ENCODE results near the gene ELMO1. TPM values are rescaled to one million over a fixed set of nuclear protein-coding genes. Genes with fewer than 3 reads are reported as not detected.

The ELMO1 gene, protein sequence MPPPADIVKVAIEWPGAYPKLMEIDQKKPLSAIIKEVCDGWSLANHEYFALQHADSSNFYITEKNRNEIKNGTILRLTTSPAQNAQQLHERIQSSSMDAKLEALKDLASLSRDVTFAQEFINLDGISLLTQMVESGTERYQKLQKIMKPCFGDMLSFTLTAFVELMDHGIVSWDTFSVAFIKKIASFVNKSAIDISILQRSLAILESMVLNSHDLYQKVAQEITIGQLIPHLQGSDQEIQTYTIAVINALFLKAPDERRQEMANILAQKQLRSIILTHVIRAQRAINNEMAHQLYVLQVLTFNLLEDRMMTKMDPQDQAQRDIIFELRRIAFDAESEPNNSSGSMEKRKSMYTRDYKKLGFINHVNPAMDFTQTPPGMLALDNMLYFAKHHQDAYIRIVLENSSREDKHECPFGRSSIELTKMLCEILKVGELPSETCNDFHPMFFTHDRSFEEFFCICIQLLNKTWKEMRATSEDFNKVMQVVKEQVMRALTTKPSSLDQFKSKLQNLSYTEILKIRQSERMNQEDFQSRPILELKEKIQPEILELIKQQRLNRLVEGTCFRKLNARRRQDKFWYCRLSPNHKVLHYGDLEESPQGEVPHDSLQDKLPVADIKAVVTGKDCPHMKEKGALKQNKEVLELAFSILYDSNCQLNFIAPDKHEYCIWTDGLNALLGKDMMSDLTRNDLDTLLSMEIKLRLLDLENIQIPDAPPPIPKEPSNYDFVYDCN
- total RNA-seq = 27.9 and 62.2 TPM in 2 replicates

DNA sequence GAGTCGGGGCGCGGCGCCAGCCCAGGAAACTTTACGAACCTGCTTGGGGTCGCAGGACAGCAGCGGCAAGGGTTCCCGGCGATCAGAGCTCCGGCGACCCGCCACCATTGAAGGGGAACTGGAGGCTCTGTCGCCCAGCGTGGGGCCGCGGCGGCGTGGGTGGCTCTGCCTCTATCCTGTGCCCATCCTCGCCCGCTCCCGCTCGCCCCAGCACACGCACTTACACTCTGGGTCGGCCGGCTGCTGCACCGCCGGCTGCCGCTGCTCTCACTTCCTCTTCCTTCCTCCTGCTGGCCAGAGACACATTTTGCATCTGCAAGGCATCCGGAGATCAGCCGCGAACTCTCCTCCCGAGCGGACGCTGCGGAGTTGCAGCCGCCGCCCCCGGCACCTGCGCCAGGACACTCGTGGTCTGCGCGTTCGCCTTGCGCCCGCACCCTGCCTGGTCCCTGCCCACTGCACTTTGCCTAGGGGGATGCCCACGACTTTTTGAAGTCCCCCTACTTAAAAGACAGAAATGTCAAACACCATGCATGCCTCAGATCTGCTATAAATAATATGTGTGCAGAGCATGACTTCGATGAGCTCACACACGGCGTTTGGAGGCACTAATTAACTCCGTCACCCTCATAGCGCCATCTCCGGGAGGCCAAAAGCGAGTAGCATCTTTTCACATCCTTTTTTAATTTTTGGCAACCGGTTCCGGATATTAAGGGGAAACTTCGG, at the start of gene ELMO1:
Gene ELMO1, minus strand, starts transcription at position 229 of the 726 bp plus-strand sequence. CDS start 106,174 bp downstream, outside the sequence.
- DNase-seq (ENCODE audit: extremely low read depth, low read depth, low spot score) = no peak

DNA sequence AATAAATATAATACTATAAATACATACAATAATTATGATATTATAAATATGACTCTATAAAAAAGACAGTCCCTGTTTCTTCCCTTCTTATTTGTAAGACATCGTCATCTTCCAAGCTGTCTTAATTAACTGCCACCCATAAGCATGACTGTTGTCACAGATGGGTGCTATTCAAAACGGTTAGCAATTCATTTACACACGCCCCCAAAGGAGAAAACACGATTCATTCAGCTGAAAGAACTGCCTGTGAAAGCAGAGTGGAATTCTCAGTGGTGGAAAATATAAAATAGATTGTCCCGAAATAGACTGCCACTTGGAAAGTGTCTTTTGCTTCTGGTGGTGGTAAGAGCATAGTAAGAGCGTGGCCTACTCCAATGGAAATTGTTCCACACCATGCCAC, 48.9 kb upstream of the ELMO1 start:
- no peak for DNase-seq (ENCODE audit: extremely low read depth, low read depth, low spot score)

DNA sequence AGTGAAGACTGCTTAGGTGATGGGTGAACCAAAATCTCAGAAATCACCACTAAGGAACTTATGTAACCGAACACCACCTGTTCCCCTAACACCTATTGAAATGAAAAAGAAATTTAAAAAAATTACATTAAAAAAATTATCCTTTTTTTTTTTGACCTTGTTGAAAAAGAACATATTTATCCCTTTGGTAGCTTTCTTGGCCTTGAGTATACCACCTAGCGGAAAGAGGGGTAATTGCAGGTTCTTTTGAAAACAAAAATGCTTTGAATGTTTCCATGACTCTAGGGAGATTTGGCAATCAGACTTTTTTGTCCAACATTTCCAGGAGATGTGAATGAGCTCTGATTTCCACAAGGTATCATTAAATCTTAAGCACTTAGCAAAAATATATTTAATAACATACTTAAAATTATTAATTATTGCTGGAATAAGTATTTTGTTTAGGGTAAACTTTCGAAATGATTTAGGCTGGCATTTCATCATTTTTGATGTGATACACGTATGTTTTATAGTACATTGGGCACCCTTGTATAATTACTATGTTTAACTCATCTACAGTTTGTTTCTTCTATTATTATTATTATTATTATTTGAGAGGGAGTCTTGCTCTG, 47.0 kb upstream of the ELMO1 start:
- no peak for DNase-seq (ENCODE audit: extremely low read depth, low read depth, low spot score)

DNA sequence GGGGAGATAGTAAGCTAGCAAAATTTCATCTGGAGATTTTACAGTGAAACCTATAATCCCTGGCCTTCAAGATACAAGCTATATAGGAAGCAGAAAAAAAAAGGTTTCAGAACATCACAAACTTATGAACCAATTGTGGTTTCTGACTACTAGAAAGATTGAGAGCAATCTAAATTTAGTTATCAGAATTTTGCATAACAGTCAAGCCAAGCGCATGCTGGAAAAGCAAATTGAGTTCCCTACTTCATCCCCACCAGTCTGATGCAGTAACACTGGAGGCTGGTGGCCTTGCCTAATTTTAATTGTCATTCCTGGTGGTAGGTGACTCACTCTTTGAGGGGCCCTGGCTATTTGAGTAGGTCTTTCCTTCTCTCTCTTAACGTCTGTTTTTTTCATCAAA, 46.3 kb upstream of the ELMO1 start:
- no peak for DNase-seq (ENCODE audit: extremely low read depth, low read depth, low spot score)

DNA sequence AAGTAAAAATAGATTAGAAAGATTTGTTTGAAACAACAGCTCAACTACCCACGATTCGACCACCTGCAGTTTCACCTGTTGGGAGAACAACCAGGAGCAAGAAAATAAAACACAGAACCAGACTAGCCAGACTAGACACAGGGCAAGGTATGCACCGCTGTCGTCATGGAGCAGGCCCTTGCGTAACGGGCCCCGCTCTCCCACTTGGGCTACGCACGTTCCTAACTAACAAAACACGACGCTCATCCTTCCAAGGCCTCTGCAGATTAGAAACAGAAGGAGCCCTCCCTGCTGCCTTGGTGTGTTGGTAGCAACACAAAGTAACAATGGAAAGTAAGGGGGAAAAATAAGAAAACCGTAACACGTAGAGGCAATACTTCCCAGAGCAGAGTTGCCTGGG, 45.1 kb upstream of the ELMO1 start:
- no peak for DNase-seq (ENCODE audit: extremely low read depth, low read depth, low spot score)

DNA sequence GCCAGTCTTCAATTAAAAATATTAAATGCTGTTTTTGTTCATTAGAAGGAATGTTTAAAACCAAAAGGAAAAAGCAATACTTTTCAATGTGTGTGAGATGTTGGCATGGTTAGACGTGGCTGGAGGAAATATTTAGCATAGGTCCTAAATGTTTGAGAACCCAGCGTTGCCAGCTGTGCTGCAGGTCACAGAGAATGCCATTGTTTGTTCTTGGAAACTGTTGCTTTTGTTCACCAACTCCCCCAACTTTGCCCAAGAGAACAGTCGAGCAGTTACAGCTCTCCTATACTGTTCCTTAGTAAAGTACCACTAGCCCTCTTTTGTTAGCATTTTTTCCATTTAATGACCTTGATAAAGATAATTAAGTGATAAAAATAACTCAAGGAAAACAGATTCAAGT, 44.5 kb upstream of the ELMO1 start:
- no peak for DNase-seq (ENCODE audit: extremely low read depth, low read depth, low spot score)

DNA sequence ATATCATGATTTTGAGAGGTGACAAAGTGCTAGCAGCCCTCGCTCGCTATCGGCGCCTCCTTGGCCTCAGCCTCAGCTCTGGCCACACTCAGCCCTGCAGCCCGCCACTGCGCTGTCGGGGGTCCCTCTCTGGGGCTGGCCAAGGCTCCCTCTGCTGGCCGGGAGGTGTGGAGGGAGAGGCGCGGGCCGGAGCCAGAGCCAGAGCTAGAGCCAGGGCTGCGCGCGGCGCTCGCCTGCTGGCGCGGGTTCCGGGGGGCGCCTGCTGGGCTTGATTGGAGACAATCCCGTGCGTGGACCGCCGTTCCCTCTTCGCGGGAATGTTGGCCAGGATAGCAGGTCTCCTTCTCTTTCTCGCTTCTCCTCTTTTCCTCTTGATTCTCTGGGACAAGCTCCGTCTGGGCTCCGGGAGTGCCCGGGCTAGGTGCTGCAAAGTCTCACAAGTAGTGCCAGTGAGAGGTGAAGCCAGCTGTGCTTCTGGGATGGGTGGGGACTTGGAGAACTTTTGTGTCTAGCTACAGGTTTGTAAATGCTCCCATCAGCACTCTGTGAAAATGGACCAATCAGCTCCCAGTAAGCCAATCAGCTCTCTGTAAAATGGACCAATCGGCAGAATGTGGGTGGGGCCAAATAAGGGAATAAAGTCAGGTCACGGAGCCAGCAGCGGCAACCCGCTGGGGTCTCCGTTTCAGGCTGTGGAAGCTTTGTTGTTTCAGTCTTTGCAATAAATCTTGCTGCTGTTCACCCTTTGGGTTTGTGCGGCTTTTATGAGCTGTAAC, 43.4 kb upstream of the ELMO1 start:
- DNase-seq (ENCODE audit: extremely low read depth, low read depth, low spot score) = no peak

DNA sequence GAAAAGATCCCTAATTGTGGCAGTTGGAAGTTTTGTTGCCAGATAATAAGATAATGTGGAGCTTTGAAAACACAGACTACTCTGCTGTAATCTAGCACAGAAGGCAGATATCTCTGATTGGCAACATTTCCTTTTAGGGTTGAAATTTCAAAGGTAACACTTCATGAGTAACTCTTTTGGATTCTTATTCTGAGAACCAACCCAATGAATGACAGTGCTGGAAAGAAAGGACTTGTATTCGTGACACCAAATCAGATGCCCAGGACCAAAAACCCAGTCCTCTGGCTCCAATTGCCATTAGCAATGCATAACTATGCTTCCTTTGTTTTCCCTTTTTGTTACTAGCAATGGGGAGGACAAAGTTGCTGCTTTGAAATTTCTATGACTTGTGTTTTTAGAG, 41.0 kb upstream of the ELMO1 start:
- no peak for DNase-seq (ENCODE audit: extremely low read depth, low read depth, low spot score)

DNA sequence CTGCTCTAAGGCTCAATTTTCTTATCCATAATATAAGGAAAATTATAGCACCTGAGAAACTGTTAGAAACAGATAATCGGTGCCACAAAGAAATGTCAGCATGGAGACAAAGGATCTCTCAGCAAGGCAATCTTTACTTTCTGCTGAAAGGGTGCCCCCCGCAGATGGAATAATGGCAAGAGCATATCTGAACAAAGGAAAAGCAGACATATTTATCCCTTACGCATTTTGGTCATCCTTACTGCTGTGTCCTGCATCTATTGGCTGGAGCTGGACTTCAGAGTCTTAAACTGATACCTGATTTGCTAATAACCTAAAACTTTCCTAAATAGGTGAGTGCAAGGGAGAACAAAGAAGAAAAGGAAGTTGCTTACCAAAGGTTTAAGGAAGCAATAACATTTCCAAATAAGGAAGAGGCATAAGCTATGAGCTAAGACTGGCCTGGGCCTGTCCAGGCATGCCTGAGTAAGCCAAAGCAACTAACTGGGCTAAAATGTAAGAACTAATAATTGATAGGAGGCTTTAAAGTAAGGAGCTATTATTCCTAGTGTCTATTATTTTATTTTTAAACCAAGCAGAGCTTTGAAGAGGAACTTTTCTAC, 39.6 kb upstream of the ELMO1 start:
- no peak for DNase-seq (ENCODE audit: extremely low read depth, low read depth, low spot score)

DNA sequence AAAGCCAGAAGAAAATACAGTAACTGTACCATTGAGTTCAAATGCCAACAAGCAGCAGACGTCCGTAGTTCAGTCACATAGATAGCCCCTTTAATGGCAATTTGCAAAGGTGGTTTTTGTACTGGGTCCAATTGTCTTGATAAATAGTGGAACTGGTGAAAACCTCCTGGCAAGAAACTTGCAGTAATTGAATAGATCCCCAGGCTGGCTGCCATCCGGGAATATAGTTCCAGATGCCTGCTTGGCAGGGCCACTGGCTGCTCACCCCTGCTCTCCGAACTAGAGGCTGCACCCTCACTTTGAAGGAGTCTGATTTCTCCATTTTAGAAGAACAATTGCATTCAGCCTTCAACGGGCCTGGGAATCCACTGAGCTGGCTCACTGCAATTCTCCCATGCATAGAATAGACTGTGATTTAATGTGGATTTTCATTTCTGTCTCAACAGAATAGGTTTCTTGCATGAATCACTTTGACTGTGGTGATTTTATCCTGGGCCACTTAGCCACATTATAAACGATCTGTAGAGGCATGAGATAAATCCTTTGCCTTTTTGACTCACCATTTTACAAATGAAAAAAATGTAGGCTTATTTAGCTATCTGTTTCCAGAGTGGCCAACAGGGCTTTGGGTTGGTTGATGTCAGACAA, 35.9 kb upstream of the ELMO1 start:
- DNase-seq (ENCODE audit: extremely low read depth, low read depth, low spot score) = no peak

DNA sequence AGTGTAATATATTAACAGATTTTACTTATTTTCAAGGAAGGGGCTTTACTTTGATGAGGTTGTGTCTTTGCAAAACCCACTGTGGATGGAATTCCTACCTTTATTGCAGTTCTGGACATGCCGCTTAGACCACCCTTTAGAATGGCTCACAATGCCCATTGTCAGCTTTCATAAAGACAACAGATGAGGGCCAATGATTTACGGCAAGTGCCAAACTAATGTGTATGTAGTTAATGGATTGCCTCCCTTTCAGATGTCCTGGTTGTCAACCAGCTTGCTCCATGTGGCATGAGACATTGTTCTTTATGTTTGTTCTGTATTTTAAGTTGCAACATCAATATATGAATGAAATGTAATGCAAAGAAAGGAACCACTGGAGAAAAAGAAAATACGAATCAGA, 35.0 kb upstream of the ELMO1 start:
- DNase-seq (ENCODE audit: extremely low read depth, low read depth, low spot score) = no peak

DNA sequence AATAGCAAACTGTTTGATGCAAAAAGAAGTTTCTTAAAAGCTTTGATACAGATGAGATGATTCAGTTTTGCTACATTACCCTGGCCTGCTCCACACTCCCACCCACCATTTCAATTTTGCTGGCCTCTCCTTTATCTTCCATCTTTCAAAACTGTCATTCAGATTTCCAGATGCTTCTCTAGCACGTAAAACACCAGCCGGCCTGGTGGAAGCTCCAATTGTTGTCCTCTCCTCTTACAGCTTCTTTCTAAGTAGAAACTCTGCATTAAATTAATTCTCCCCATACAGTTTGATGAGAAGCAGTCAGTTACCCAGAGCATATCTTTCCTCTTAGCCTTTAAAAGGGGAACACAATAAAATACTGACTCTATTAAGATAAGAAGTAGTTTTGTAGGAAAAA, 34.3 kb upstream of the ELMO1 start:
- DNase-seq (ENCODE audit: extremely low read depth, low read depth, low spot score) = no peak

DNA sequence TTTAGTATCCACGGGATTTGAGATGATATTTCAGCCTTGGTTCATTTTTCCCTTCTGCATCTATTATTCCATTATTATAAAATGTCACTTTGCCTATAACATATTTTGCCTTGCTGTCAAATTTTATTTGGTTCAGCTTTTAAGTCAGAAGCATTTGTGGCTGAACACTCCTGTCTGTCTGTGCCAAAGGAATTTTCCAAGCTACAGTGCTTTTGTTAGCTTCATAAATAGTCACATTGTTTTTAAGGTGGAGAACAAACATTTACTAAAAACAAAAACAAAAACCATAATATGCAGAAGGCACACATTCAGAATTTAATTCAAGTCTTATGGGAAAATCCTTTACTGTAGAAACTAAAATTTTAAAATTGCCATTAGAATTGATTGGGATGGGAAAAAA, 33.8 kb upstream of the ELMO1 start:
- DNase-seq (ENCODE audit: extremely low read depth, low read depth, low spot score) = no peak

DNA sequence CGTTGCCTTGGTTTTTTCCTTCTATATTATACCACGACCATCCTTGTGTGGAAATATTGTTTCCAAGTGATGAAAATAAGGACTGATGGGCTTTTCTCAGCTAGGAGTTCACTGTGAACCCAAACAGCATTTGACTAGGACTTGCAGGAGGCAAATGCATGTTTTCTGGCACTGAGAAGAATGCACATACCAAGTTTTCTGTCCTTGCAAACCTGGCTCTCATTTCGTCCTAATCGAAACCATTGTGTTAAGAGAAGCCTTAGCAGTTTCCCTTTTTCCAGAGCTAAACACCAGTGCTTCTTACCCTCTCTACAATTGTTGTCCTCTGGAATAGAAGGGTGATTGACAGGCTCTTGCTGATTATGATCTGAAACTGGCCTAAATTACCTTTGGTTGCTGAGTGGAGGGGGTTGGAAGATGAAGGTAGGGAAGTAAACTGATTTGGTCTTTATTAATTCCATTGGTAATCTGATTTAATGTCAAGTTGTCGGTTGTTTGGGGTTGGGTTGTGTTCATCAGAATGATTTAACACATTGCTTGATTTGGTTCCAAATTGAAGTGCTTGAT, 33.1 kb upstream of the ELMO1 start:
- no peak for DNase-seq (ENCODE audit: extremely low read depth, low read depth, low spot score)

DNA sequence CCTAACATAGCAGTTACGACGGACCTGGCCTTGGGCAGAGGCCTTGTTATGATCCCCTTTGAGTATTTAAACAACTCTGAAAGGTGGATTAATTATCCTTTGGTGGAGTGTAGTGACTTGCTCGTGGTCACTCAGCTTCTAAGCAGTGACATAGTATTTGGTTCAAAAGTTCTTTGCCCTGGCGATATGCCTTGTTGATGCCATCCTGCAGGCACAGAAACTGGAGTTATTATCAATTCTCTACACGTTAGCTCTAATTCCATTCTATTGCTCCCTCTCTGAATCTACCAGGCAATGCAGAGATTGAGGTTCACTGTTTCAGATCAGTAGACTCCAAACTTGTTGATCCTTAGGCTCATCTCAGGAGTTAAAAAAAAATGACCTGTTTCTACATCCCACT, 32.5 kb upstream of the ELMO1 start:
- no peak for DNase-seq (ENCODE audit: extremely low read depth, low read depth, low spot score)

DNA sequence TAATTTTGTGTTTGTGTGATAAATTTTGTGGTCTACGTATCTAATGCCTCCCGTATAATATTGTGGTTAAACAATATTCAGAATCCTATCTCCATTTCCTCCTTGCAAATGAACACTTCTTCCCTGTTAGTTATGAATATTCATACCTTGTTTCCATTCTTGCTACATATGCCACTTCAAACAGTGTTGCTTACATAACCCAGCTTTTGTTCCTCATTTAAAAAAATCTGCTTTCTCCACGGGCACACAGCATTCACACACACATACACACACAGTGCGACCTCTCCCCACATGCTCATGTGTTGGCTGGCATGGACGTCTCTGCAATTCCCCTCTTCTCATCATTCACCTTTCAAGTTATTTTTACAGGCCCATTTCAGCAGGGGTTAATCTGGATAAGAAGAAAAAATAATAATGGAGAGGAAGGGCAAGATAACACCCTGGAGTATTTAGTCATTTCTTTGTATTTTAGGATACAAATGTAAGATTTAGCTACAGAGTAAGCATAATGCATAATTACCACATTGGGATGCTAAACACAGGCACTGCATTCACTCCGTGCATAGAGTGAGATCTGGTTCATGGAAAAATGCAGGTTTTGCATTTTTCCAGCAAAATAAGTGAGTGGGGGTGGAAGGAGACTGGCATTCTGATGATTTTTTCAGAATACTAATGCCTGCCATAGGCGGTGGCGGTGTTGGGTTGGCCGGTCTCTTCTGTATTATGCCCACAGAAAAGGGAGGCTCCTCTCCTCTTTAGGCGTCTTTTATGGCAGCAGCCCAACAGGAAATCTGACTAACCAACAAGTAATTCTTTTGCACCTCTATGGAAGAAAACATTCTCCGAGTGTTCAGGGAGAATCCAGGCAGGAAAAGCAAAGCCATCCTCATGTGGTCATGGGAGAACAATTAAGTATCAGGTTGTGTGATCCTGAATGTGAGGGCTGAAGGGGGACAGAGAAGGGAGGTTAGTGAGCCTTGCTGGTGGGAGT, 31.7 kb upstream of the ELMO1 start:
- no peak for DNase-seq (ENCODE audit: extremely low read depth, low read depth, low spot score)

DNA sequence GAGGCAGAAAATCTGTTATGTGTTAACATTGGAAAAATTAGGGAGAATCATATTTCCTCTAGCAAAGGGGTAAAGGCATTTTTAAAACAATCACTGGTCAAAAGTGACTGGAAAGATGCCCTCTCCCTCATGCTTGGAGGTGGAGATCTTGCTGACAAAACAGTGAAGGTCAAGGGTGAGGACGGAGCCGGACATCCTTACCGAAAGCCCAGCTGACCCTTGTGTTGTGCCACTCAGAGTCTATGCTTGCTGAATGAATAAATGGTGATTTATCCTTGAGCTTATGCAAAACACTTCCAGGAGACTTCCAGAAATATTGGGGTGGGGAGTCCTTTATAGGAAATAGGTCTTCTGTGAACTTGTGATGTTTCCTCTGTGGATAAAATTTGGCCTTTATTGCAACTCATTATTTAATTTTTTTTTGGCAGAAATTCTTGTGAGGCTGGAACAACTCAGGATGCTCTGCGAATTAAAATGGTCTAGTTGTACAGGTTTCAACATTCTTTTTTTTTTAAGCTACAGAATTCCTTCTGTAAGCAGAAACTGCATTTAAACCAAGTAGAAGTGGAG, 28.3 kb upstream of the ELMO1 start:
- no peak for DNase-seq (ENCODE audit: extremely low read depth, low read depth, low spot score)

DNA sequence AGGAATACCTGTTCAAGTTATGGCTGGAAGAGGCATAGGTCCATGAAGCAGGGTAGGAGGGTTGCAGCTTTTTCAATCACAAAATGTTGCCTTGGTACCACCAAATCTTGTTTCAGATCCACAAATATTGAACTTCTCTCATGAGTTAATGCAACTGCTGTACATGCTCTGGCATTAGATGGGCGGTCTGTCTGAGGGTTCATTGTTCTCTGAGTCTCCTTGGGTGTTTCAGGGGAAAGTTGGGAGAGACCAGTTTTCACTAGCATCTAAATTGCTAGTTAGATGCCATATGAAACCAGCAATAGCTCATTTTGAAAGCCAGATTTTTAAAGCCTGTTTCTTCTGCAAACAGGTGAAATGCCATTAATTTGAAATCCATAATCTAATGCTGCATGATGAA, 27.8 kb upstream of the ELMO1 start:
- DNase-seq (ENCODE audit: extremely low read depth, low read depth, low spot score) = no peak

Measured in glomerular endothelial cell (primary cell).